Right atrium auricular region (tissue), 2 donors: ENCODE results near the gene RCOR2. TPM values are rescaled to one million over a fixed set of nuclear protein-coding genes. Genes with fewer than 3 reads are reported as not detected.
A peak's percentile ranks its signal among the peaks of the same experiment; 100 is the strongest.

Experiments used
- DNase-seq: peaks from one replicate; pipeline ENCODE4 v3.0.0-alpha.2; 2019; ENCODE audit warnings: low spot score
- H3K27ac ChIP-seq, 2 donors: fragments of 200-600 bp; sonication (generic); 1 replicate in 1 of 2; 2 replicates in 1 of 2; pipeline ENCODE4 v1.5.1; 2016 to 2019
- H3K27me3 ChIP-seq, 2 donors: fragments of 200-600 bp; sonication (generic); one replicate each; pipeline versions ENCODE4 v1.5.1 to v1.6.0; 2017 to 2019
- H3K36me3 ChIP-seq: fragments of 200-600 bp; sonication (generic); one replicate; pipeline ENCODE4 v1.5.1; 2016
- H3K4me1 ChIP-seq, 2 donors: fragments of 200-600 bp; sonication (generic); one replicate each; pipeline versions ENCODE4 v1.5.1 to v1.6.0; 2017 to 2019
- H3K4me3 ChIP-seq, 2 donors: fragments of 200-600 bp; sonication (generic); 1 replicate in 1 of 2; 2 replicates in 1 of 2; pipeline ENCODE4 v1.5.1; 2017 to 2019; ENCODE audit warnings: mild to moderate bottlenecking in 1 of 2, moderate library complexity in 1 of 2
- H3K9me3 ChIP-seq, 2 donors: fragments of 200-600 bp; sonication (generic); one replicate each; pipeline ENCODE4 v1.5.1; 2019
- CTCF ChIP-seq, 2 donors: fragments of 200-600 bp; sonication (generic); IDR thresholded peaks; one replicate each; pipeline ENCODE4 v1.5.1; 2019; ENCODE audit warnings: antibody characterized with exemption in 2 of 2
- total RNA-seq, 2 donors: library from RNA; depleted of rRNA; stranded (reverse); fragments of >200 nt; gene quantifications; one replicate each; pipeline ENCODE4 v1.1.0, GENCODE V29; 2016

RCOR2 gene
- total RNA-seq, 2 donors from 2014 or later = 0.90 to 1.7 TPM

DNA sequence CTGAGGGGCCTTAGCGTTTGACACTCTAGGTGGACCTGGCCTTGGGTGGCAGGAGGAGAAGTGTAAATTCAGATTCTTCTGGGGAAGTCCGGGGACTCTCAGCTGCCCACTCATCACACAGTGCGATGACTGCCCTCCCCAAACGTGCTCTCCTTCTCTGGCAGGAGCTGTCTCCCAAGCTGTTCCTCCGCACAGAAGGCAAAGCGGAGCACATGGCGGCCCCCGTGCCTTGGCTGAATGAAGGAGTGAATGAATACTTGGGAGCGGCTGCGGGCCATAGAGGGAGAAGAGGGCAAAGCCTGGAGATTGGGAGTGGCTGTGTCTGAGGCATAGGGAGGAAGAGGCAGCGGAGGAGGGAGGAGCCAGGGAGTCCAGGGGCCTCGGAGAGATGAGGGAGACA lies 14.9 kb upstream of the RCOR2 start:
- TF ChIP-seq CTCF (IDR thresholded peaks at IDR 0.05) = no peak
- no peak overlapping the region for H3K4me3 ChIP-seq
- H3K9me3 ChIP-seq = no peaks in the 10 kb centered on the region
- H3K4me1 ChIP-seq = no peaks in the 10 kb centered on the region
- H3K36me3 ChIP-seq = no peaks in the 10 kb centered on the region
- H3K27ac ChIP-seq = no peak overlapping the region
- DNase-seq = no peak
- H3K27me3 ChIP-seq = no peaks in the 10 kb centered on the region

DNA sequence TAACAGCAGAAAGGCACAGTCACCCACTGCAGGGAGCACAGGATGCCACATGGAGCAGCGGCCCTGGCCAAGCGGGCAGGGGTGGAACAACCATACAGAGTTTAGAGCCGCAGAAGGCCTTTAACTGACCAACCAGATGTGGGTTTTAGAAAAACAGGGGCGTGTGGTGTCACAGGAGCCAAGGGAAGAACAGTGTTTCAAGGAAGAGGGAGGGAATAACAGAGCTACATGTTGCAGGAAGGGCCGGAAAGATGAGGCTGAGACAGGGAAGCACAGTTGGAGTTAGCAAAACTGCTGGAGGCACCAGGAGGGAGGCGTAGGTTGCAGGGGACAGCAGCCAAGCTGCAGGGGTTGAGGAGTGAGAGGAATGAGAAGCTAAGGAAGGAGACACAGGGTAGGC lies 14.1 kb upstream of the RCOR2 start:
- Histone ChIP-seq H3K9me3 (no peaks in the 10 kb centered on the region), H3K27me3 (no peaks in the 10 kb centered on the region), H3K36me3 (no peaks in the 10 kb centered on the region), H3K4me1 (no peaks in the 10 kb centered on the region), H3K4me3 (no peak overlapping the region), H3K27ac (no peak overlapping the region)
- TF ChIP-seq CTCF (IDR thresholded peaks at IDR 0.05) = no peak
- no peak for DNase-seq

DNA sequence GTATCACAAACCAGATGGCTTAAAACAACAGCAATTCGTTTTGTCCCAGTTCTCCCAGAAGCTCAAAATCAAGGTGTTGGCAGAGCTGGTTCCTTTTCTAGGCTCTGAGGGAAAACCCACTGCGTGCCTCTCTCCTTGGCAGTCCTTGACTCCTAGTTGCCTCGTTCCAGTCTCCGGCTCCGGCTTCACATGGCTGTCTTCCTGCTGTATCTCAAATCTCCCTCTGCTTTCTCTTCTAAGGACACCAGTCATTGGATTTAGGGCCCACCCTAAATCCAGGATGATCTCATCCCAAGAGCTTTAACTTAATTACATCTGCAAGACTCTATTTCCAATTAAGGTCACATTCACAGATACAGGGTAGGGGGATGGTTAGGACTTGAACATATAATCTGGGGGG lies 12.7 kb upstream of the RCOR2 start:
- Histone ChIP-seq H3K27ac (no peak overlapping the region), H3K4me1 (no peaks in the 10 kb centered on the region), H3K27me3 (no peaks in the 10 kb centered on the region), H3K4me3 (no peak overlapping the region), H3K36me3 (no peaks in the 10 kb centered on the region), H3K9me3 (no peaks in the 10 kb centered on the region)
- TF ChIP-seq CTCF (IDR thresholded peaks at IDR 0.05) = no peak
- DNase-seq = no peak

DNA sequence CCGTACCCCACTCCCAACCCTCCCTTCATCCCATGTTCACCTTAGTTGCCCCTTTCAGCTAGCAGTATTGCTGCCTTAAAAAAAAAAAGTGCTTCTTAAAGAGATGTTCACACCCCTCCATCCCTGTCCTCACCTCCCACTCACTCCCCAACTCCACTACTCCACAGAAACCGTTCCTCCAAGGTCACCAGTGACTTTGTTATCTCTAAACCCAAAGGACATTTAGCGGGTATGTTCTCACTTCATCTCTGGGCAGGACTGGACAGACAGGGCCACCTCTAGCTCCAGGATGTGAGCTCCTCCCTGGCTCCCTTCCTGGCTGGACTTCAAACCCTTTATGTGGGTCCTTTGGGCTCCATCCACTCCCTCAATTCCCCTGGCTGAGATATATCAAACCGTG lies 6.4 kb upstream of the RCOR2 start:
- Histone ChIP-seq H3K36me3 (no peaks in the 10 kb centered on the region), H3K4me1 (peaks cover 0 to 28% of the 10 kb centered on the region in 2 donors), H3K27ac (no peak overlapping the region), H3K27me3 (no peaks in the 10 kb centered on the region), H3K9me3 (no peaks in the 10 kb centered on the region), H3K4me3 (no peak overlapping the region)
- no peak for DNase-seq
- TF ChIP-seq CTCF (IDR thresholded peaks at IDR 0.05) = no peak

GRCh38 chr11:63922673-63923192 lies 5.8 kb upstream of the RCOR2 start:
- TF ChIP-seq CTCF (IDR thresholded peaks at IDR 0.05) = no peak
- Histone ChIP-seq H3K4me3 (no peak overlapping the region), H3K4me1 (peaks cover 0 to 34% of the 10 kb centered on the region in 2 donors), H3K36me3 (no peaks in the 10 kb centered on the region), H3K9me3 (no peaks in the 10 kb centered on the region), H3K27me3 (no peaks in the 10 kb centered on the region), H3K27ac (no peak overlapping the region)
- no peak for DNase-seq

DNA sequence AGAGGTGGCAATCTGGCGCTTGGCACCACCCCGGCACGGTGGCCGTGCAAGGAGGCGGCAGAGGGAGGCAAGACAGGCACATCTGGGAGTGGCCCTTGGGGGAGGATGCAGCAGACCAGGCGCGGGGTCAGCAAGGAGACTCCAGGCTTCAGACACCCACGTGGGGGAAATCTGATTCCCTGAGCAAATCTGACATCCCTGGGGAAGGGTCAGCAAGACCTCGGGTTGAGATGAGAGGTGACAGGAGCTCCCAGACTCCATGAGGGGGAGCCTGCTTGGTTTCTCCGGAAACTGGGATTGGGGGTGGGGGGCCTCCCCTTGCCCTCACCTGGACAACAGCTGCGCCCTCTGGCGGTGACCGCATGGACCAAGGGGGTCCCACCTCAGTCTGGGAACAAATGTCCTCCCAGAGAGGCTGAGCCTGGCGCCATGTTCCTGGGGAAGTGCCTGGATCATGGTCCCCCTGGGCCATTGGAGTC lies 4.0 kb upstream of the RCOR2 start:
- H3K27ac ChIP-seq = peak overlapping the region; percentile 91 to 95
- no peak overlapping the region for H3K4me3 ChIP-seq
- no peaks in the 10 kb centered on the region for H3K9me3 ChIP-seq
- no peaks in the 10 kb centered on the region for H3K27me3 ChIP-seq
- peaks cover 0 to 50% of the 10 kb centered on the region in 2 donors for H3K4me1 ChIP-seq
- TF ChIP-seq CTCF (IDR thresholded peaks at IDR 0.05) = peak in 1 of 2 donors; percentile 64
- DNase-seq = no peak
- H3K36me3 ChIP-seq = no peaks in the 10 kb centered on the region
